Subcutaneous abdominal adipose tissue (tissue), 5 donors: ENCODE measurements around the gene THAP8.
A peak's percentile ranks its signal among the peaks of the same experiment; 100 is the strongest.
"Not testable (repeated sequence)": the region's sequence is repeated elsewhere in the genome, so short reads cannot be mapped to it uniquely, and the experiment has no call there.

Source experiments
- H3K27ac ChIP-seq: one replicate; pipeline ENCODE4 v1.7.0; 2013; ENCODE audit warnings: low read depth, mild to moderate bottlenecking, inconsistent platforms, low read length, moderate library complexity
- H3K27me3 ChIP-seq, 5 donors: one replicate each; pipeline ENCODE4 v1.7.0; 2013; ENCODE audit warnings: low read length in 5 of 5, inconsistent platforms in 1 of 5; ENCODE audit not compliant: control insufficient read depth in 5 of 5, insufficient read depth in 4 of 5
- H3K36me3 ChIP-seq, 5 donors: one replicate each; pipeline ENCODE4 v1.7.0; 2013; ENCODE audit warnings: low read length in 5 of 5; ENCODE audit not compliant: control insufficient read depth in 5 of 5, insufficient read depth in 5 of 5
- H3K4me1 ChIP-seq, 5 donors: one replicate each; pipeline ENCODE4 v1.7.0; 2013; ENCODE audit warnings: low read length in 5 of 5, mild to moderate bottlenecking in 3 of 5, moderate library complexity in 1 of 5; ENCODE audit not compliant: control insufficient read depth in 5 of 5, insufficient read depth in 5 of 5
- H3K4me3 ChIP-seq, 5 donors: one replicate each; pipeline ENCODE4 v1.7.0; 2013; ENCODE audit warnings: low read length in 5 of 5, low read depth in 1 of 5
- H3K9ac ChIP-seq, 5 donors: one replicate each; pipeline ENCODE4 v1.7.0; 2013; ENCODE audit warnings: low read length in 5 of 5, mild to moderate bottlenecking in 4 of 5, moderate library complexity in 3 of 5
- H3K9me3 ChIP-seq, 5 donors: one replicate each; pipeline ENCODE4 v1.7.0; 2013; ENCODE audit warnings: low read length in 5 of 5; ENCODE audit not compliant: control insufficient read depth in 5 of 5
- donor health status: healthy.
- donor health status: healthy.
- donor health status: healthy.
- donor health status: healthy.
- donor health status: healthy.

THAP8 gene

DNA sequence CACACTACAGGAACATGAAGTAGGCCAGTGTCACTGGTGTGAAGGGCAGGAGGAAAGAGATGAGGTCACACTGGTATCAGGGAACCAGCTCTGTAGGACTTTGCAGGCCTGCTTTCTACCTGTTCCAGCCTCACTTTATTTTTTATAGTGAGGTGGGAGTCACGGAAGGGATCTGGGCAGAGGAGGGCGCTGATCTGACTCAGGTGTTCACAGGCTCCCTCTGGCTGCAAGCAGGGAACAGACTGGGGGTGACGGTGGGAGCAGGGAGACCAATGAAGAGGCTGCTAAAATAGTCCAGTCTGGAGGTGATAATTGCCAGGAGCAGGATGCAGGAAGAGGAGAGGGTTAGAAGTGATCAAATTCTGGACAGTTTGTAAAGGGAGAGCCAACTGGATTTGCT lies 2.8 kb downstream of the THAP8 start:
- H3K9me3 ChIP-seq, result no peaks in the 10 kb centered on the region
- no peak overlapping the region for H3K4me3 ChIP-seq
- no peak overlapping the region for H3K27ac ChIP-seq
- H3K27me3 ChIP-seq, result no peaks in the 10 kb centered on the region
- H3K36me3 ChIP-seq, result no peaks in the 10 kb centered on the region
- H3K4me1 ChIP-seq, result peaks cover 0 to 26% (median 14%) of the 10 kb centered on the region in 5 donors
- H3K9ac ChIP-seq, result no peak overlapping the region

DNA sequence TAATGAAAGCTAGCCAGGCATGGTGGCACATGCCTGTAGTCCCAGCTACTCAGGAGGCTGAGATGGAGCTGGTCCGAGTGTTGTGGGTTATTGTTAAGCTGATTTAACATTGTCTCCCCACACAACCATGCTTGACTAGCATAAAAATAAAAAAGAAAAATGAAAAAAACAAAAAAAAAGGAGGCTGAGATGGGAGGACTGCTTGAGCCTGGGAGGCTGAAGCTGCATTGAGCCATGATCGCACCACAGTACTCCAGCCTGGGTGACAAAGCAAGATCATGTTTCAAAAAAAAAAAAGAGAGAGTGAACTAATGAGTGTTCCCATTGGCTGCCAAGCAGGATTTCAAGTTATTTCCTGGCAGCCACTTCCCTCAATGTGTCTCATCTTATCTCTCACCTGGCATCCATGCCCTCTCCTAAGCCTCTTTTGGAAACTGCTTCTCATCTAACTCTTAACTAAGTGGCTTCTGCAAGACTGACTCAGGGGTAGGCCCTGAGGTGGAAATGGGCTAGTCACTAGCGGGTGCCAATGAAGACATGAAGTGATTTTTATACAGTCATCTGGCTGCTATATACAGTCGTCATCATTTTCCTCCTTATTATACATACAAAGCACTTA lies 4.9 kb downstream of the THAP8 start:
- Histone ChIP-seq H3K27ac (no peak overlapping the region), H3K4me1 (peaks cover 0 to 15% (median 6%) of the 10 kb centered on the region in 5 donors), H3K9ac (no peak overlapping the region), H3K4me3 (no peak overlapping the region), H3K9me3 (no peaks in the 10 kb centered on the region), H3K36me3 (no peaks in the 10 kb centered on the region), H3K27me3 (no peaks in the 10 kb centered on the region)

DNA sequence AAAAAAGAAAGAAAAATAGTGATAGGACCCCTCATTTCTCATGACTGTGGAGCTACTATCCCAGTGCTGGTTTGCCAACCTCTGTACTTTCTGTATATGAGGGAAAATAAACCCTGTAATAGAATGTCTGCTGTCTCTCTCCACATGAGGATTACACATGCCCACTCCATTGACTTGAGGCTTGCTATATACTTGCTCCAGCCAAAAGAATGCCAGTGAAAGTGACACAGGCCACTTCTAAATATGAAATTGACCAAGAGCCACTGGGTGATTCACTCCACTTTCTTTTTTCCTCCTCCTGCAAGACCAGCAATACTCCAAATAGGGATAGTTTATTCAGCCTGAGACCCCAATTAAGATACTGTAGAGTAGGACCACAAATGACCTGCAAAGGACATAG lies 6.2 kb downstream of the THAP8 start:
- H3K4me3 ChIP-seq, result no peak overlapping the region
- no peaks in the 10 kb centered on the region for H3K9me3 ChIP-seq
- H3K4me1 ChIP-seq, result peaks cover 0 to 6% (median 0%) of the 10 kb centered on the region in 5 donors
- no peaks in the 10 kb centered on the region for H3K27me3 ChIP-seq
- no peaks in the 10 kb centered on the region for H3K36me3 ChIP-seq
- H3K9ac ChIP-seq, result no peak overlapping the region
- no peak overlapping the region for H3K27ac ChIP-seq

DNA sequence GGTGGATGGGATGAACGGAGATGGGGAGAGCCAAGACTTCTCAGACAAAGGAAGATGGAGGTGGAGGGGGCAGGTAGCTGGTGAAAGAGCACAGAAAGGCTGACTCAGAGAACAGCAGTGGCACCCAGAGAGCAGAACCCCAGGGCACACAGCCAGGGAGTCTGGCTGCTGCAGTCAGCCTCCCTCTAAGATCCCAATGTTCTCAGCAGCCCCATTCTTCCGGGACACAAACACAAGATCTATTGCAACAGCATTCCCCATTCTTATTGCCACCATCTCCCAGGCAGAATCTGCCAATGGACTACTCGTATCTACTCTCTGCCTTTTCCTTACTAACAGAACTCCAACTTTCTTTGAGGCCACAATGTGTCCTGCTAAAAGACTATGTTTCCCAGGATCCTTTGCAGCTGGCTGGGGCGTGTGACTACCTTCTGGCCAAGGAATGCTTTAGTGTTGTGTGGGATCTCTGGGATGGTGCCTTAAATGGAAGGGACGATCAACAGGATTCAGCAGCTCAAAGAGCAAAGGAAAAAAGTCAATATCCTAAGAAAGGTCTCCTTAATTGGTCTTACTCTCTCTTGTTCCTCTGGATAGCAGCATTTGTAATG lies 7.5 kb downstream of the THAP8 start:
- no peaks in the 10 kb centered on the region for H3K27me3 ChIP-seq
- no peak overlapping the region for H3K9ac ChIP-seq
- H3K4me3 ChIP-seq, result no peak overlapping the region
- H3K27ac ChIP-seq, result no peak overlapping the region
- H3K9me3 ChIP-seq, result no peaks in the 10 kb centered on the region
- H3K4me1 ChIP-seq, result peaks cover 0 to 13% (median 5%) of the 10 kb centered on the region in 5 donors
- no peaks in the 10 kb centered on the region for H3K36me3 ChIP-seq

- no peaks in the 10 kb centered on the region for H3K27me3 ChIP-seq
- no peak overlapping the region for H3K27ac ChIP-seq
- H3K9me3 ChIP-seq, result no peaks in the 10 kb centered on the region
- peaks cover 0 to 10% (median 5%) of the 10 kb centered on the region in 5 donors for H3K36me3 ChIP-seq
- no peak overlapping the region for H3K9ac ChIP-seq
- peaks cover 0 to 16% (median 8%) of the 10 kb centered on the region in 5 donors for H3K4me1 ChIP-seq
- no peak overlapping the region for H3K4me3 ChIP-seq
Measured at GRCh38 chr19:36043952-36044351, 10.1 kb downstream of the THAP8 start.

- Histone ChIP-seq H3K4me3 (no peak overlapping the region), H3K27ac (no peak overlapping the region), H3K9me3 (no peaks in the 10 kb centered on the region), H3K9ac (no peak overlapping the region), H3K36me3 (peaks cover 0 to 17% (median 9%) of the 10 kb centered on the region in 5 donors), H3K27me3 (no peaks in the 10 kb centered on the region), H3K4me1 (peaks cover 0 to 15% (median 8%) of the 10 kb centered on the region in 5 donors)
Measured at GRCh38 chr19:36041831-36042230, 12.3 kb downstream of the THAP8 start.

DNA sequence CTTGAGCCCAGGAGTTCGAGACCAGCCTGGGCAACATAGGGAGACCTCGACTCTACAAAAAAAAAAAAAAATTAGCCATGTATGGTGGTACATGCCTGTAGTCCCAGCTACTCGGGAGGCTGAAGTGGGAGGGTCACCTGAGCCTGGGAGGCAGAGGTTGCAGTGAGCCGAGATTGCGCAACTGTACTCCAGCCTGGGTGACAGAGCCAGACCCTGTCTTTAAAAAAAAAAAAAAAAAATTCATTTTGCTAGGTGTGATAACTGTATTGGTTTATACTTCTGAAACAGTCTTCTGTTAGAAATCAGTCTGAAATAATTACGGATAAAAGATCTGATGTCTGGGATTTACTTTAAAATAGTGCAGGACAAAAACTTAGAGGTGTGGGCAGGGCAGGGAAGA lies 13.0 kb downstream of the THAP8 start:
- H3K9me3 ChIP-seq, H3K27ac ChIP-seq, H3K4me3 ChIP-seq, H3K9ac ChIP-seq, H3K27me3 ChIP-seq: not testable (repeated sequence)
- H3K36me3 ChIP-seq, result peaks cover 0 to 17% (median 9%) of the 10 kb centered on the region in 5 donors
- peaks cover 0 to 12% (median 8%) of the 10 kb centered on the region in 5 donors for H3K4me1 ChIP-seq

- Histone ChIP-seq H3K27me3 (no peaks in the 10 kb centered on the region), H3K4me3 (no peak overlapping the region), H3K9ac (no peak overlapping the region), H3K9me3 (no peaks in the 10 kb centered on the region), H3K27ac (no peak overlapping the region), H3K4me1 (peaks cover 0 to 12% (median 8%) of the 10 kb centered on the region in 5 donors), H3K36me3 (peaks cover 0 to 18% (median 9%) of the 10 kb centered on the region in 5 donors)
Measured at GRCh38 chr19:36040495-36040894, 13.6 kb downstream of the THAP8 start.

DNA sequence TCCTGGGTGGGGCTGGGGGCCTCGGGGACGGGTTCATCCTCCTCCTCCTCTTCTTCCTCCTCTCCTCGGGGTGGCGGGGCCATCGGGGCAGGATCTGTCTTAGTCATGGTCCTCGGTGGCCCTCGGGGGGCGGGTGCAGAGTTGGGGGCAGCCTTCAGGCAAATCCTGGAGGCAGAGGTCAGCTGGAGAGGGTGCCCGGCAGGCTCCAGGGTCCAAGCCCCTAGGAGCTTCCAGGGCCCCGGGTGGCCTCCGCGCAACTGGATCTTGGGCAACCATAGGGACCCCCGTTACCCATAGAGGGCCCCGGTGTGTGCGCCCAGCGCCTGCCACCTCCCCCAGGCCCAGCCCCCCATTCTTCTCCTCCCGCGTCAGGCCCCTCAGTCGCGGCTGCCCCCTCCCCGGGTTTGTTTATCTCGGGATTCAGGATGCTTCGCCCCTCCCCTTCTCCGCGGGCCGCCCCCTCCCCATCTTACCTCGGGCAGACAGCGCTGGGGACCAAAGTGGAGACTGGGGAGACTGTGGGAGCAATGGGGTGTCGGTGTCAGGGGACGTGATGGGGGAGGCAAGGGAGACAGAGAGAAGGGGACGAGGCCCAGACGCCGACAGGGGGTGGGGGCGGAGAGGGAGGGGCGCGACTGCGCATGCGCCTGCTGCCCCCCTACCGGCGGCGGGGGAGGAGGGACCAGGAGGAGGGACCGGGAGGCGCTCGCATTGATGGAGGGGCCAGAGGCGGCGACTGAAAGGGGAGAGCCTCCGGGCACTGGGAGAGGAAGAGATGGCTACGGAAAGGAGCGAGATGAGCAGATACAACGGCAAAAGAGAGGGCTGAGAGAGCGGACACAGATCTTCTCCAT lies 21.6 kb downstream of the THAP8 start, which contains the start of gene CLIP3:
Gene CLIP3, minus strand, starts transcription at position 623 of the 854 bp plus-strand sequence. Its CDS starts 516 bp downstream, at position 107.
- Histone ChIP-seq H3K27me3 (no peaks in the 10 kb centered on the region), H3K4me3 (peak within 1 kb of the TSS; percentile 28 to 62 (median 50)), H3K36me3 (peaks cover 0 to 12% (median 8%) of the 10 kb centered on the region in 5 donors), H3K4me1 (peaks cover 0 to 24% (median 16%) of the 10 kb centered on the region in 5 donors), H3K27ac (peak within 1 kb of the TSS; percentile 29), H3K9me3 (no peaks in the 10 kb centered on the region), H3K9ac (peak within 1 kb of the TSS in 1 of 5 donors; percentile 56)

- Histone ChIP-seq H3K27ac (peak overlapping the region; percentile 29), H3K4me1 (peaks cover 0 to 24% (median 16%) of the 10 kb centered on the region in 5 donors), H3K27me3 (no peaks in the 10 kb centered on the region), H3K9me3 (no peaks in the 10 kb centered on the region), H3K36me3 (peaks cover 0 to 20% (median 15%) of the 10 kb centered on the region in 5 donors), H3K4me3 (no peak overlapping the region), H3K9ac (peak overlapping the region in 3 of 5 donors; percentile 28 to 56 (median 34))
Measured at GRCh38 chr19:36031308-36031707, 22.8 kb downstream of the THAP8 start.
